Measurements from ENCODE around the gene AP3B1. TPM values are rescaled to one million over a fixed set of nuclear protein-coding genes. Genes with fewer than 3 reads are reported as not detected.

The AP3B1 gene
- total and polyA plus RNA-seq, 2 donors (not counting 1 experiment from before 2014, with no cell fraction given) = 26.8 to 58.9 TPM

- Histone ChIP-seq H3K4me2 (replicated peaks; ENCODE audit: low read depth, low read length, poor library complexity, severe bottlenecking) (no peak overlapping the region), H3K9me3 (ENCODE audit: control extremely low read depth in 1 of 3, control insufficient read depth in 2 of 3, insufficient read depth in 1 of 3, low read length in 2 of 3) (no peaks in the 10 kb centered on the region), H3K4me3 (ENCODE audit: control extremely low read depth in 1 of 5, extremely low read depth in 1 of 5, insufficient read depth in 1 of 5, low read depth in 2 of 5, low read length in 4 of 5) (no peak overlapping the region), H3K9ac (ENCODE audit: low read length) (no peak overlapping the region), H2AFZ (ENCODE audit: insufficient read depth, low read depth, low read length, poor library complexity, severe bottlenecking) (no peak overlapping the region), H3K27ac (ENCODE audit: low read length in 2 of 2) (no peak overlapping the region), H3K27me3 (replicated peaks in 1 of 4; ENCODE audit: control extremely low read depth in 1 of 4, control insufficient read depth in 3 of 4, insufficient read depth in 4 of 4, low read length in 3 of 4) (no peaks in the 10 kb centered on the region), H3K36me3 (replicated peaks in 1 of 2; ENCODE audit: control extremely low read depth in 1 of 2, control insufficient read depth in 1 of 2, extremely low read depth in 1 of 2, insufficient read depth in 2 of 2, low read length in 1 of 2) (peaks cover 0 to 5% of the 10 kb centered on the region in 2 experiments), H3K4me1 (ENCODE audit: control insufficient read depth in 2 of 2, insufficient read depth in 2 of 2, low read length in 2 of 2) (no peaks in the 10 kb centered on the region), H4K20me1 (ENCODE audit: control insufficient read depth, insufficient read depth, low read length, poor library complexity, severe bottlenecking) (peaks cover 17% of the 10 kb centered on the region), H3K79me2 (ENCODE audit: control insufficient read depth, insufficient read depth, low read length) (peaks cover 8% of the 10 kb centered on the region)
- no CpG with 5 or more reads among the region's 1 CpG for WGBS (ENCODE audit: insufficient coverage)
- peaks cover 2% of the 10 kb centered on the region for H3K4me1 Mint-ChIP-seq
- POLR2A ChIA-PET = no interaction called here
- no peak for ATAC-seq (ENCODE audit: low read depth)
- no peaks in the 10 kb centered on the region for H3K9me3 Mint-ChIP-seq (ENCODE audit: insufficient read depth)
- no peak for DNase-seq
- no peak overlapping the region for H3K4me3 Mint-ChIP-seq
- H3K27me3 Mint-ChIP-seq = no peaks in the 10 kb centered on the region
- intact Hi-C loops (cut with micrococcal nuclease) = no loop called here
- H3K27ac Mint-ChIP-seq = no peak overlapping the region
- TF ChIP-seq CTCF (IDR thresholded peaks at IDR 0.05) = no peak
- no peak for TF ChIP-seq EZH2 (IDR thresholded peaks at IDR 0.05; ENCODE audit: borderline replicate concordance, insufficient read depth, low read depth, low read length, poor library complexity, severe bottlenecking)
- CTCF ChIA-PET = no interaction called here
Measured at GRCh38 chr5:78232163-78232562, 62.3 kb downstream of the AP3B1 start.

- Histone ChIP-seq H3K9me3 (ENCODE audit: control extremely low read depth in 1 of 3, control insufficient read depth in 2 of 3, insufficient read depth in 1 of 3, low read length in 2 of 3) (no peaks in the 10 kb centered on the region), H3K4me3 (ENCODE audit: control extremely low read depth in 1 of 5, extremely low read depth in 1 of 5, insufficient read depth in 1 of 5, low read depth in 2 of 5, low read length in 4 of 5) (no peak overlapping the region), H3K79me2 (ENCODE audit: control insufficient read depth, insufficient read depth, low read length) (peaks cover 6% of the 10 kb centered on the region), H3K27ac (ENCODE audit: low read length in 2 of 2) (no peak overlapping the region), H3K4me1 (ENCODE audit: control insufficient read depth in 2 of 2, insufficient read depth in 2 of 2, low read length in 2 of 2) (peaks cover 8 to 10% of the 10 kb centered on the region in 2 donors), H3K9ac (ENCODE audit: low read length) (no peak overlapping the region), H2AFZ (ENCODE audit: insufficient read depth, low read depth, low read length, poor library complexity, severe bottlenecking) (no peak overlapping the region), H4K20me1 (ENCODE audit: control insufficient read depth, insufficient read depth, low read length, poor library complexity, severe bottlenecking) (peaks cover 4% of the 10 kb centered on the region), H3K36me3 (replicated peaks in 1 of 2; ENCODE audit: control extremely low read depth in 1 of 2, control insufficient read depth in 1 of 2, extremely low read depth in 1 of 2, insufficient read depth in 2 of 2, low read length in 1 of 2) (peaks cover 7% of the 10 kb centered on the region in 2 experiments), H3K4me2 (replicated peaks; ENCODE audit: low read depth, low read length, poor library complexity, severe bottlenecking) (no peak overlapping the region), H3K27me3 (replicated peaks in 1 of 4; ENCODE audit: control extremely low read depth in 1 of 4, control insufficient read depth in 3 of 4, insufficient read depth in 4 of 4, low read length in 3 of 4) (no peaks in the 10 kb centered on the region)
- POLR2A ChIA-PET = no interaction called here
- H3K27ac Mint-ChIP-seq = no peak overlapping the region
- no peak for TF ChIP-seq EZH2 (IDR thresholded peaks at IDR 0.05; ENCODE audit: borderline replicate concordance, insufficient read depth, low read depth, low read length, poor library complexity, severe bottlenecking)
- H3K4me3 Mint-ChIP-seq = no peak overlapping the region
- intact Hi-C loops (cut with micrococcal nuclease) = no loop called here
- H3K9me3 Mint-ChIP-seq (ENCODE audit: insufficient read depth) = no peaks in the 10 kb centered on the region
- DNase-seq (no peak), ATAC-seq (ENCODE audit: low read depth) (no peak)
- H3K4me1 Mint-ChIP-seq = peaks cover 18% of the 10 kb centered on the region
- H3K27me3 Mint-ChIP-seq = no peaks in the 10 kb centered on the region
- CTCF ChIA-PET = interaction anchor here (2.1 kb wide), 1 partner anchor 44 kb away, joined by 10 read pairs; no protein-coding TSS in a partner anchor
Measured at GRCh38 chr5:78224358-78224757, 70.1 kb downstream of the AP3B1 start.
